ENCODE results near the gene CACNA2D3.

GRCh38 chr3:54957711-54958110 is 835.4 kb downstream of the CACNA2D3 start:
- TF ChIP-seq POLR2AphosphoS5 (IDR thresholded peaks at IDR 0.05; ENCODE audit: low read depth, low read length) = no peak
- TF ChIP-seq REST (IDR thresholded peaks at IDR 0.05; ENCODE audit: insufficient read depth in 1 of 2, low read depth in 2 of 2, low read length in 2 of 2) = no peak
